HG03135 (cell line): Measurements from ENCODE around the gene UROC1.

ENCODE experiments used
- ATAC-seq: cut with Tn5 transposase; IDR thresholded peaks from one replicate; pipeline ENCODE4 v1.9.1; 2021; ENCODE audit warnings: mild to moderate bottlenecking, moderate library complexity; ENCODE audit not compliant: unreplicated experiment

The UROC1 gene

GRCh38 chr3:126517291-126517951, at the start of gene UROC1:
UROC1 (minus strand) TSS chr3:126517773; CDS start chr3:126517719, 54 bp downstream.
- no peak for ATAC-seq

DNA sequence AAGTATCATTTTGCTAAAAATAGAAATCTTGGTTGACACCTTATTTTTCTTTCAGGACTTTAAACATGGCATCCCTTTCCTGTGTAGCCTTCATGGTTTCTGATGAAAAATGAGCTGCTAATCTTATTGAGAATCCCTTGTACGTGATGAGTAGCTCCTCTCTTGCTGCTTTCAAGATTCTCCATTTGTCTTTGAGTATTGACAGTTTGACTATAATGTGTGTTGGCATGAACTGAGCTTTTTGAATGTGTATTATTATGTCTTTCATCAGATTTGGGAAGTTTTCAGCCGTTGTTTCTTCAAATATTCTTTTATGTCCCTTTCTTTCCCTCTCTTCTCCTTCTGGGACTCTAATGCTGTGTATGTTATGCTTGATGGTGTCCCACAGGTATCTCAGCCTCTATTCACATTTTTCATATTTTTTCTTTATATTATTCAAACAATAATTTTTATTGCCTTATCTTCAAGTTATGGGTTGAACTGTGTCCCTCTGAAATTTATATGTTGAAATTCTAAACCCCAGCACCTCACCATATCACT, 45.2 kb upstream of the UROC1 start:
- no peak for ATAC-seq

DNA sequence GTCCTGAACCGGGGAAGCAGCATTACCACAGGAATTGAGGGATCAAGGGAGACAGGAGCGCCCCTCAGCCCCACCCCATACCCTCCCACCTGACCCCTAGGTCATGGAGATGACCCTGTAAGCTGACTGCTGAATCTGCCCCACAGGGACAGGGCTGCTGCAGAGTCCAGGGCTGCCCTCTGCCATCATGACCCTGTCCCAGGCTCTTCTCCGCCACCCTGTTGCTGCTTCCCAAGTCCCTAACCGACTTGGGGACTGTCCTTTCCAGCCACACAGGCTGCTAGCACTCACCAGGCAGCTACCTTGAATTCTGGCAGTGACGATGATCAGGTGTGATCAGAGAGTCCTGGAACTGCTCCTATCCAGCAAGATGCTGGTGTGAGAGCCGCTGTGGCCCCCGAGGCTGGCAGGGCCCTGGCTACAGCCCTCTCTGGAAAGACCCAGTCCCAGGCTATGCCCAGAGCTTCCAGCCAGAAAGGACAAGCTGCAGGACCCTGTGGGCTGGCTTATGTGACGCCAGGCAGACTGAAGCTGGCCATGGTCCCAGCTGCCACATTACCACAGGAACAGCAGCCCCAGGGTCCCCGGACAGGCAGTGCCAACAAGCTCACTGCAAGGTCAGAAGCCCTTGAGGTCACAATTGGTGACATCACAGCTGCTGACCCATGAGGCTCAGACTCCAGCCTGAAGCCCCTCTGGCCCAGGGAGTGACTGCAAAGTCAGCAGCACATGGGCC, 40.9 kb upstream of the UROC1 start, which contains the start of gene C3orf22:
Gene C3orf22, minus strand, starts transcription at position 597 of the 736 bp plus-strand sequence. CDS start 5,542 bp downstream, outside the sequence.
- ATAC-seq: no peak

DNA sequence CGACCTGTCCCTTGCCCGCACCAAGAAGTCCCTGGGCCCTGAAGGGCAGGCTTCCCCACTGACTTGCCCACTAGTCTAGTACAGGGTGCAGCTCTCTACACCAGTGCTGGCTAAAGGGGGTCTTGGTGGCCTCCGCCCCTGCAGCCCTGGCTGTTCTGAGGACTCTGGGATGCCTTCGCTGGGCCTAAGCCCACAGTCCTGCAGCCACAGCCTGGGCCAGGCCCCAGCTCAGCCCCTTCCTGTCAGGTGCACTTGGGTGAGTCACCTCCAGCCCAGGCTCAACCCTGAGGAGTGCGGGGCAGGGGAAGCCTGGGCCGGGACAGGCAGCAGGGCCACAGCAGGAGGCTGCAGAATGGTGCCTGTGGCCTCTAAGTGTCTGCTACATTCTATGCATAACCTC, 40.2 kb upstream of the UROC1 start:
- no peak for ATAC-seq

DNA sequence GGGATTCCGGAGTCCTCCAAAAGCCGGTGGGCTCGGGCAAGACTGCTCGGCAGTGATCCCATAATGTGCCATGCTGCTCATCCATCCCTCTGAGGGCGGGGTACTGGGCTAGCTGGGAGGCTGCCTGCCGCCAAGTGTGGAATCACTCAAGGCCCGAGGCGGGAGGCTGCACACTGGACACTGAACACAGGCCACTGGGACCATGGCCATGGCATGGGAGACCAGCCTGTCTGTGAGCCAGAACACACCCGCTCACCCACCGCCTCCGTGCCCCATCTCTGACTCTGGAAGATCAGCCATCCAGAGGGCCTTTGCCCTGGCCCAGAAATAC, 39.8 kb upstream of the UROC1 start:
- no peak for ATAC-seq

DNA sequence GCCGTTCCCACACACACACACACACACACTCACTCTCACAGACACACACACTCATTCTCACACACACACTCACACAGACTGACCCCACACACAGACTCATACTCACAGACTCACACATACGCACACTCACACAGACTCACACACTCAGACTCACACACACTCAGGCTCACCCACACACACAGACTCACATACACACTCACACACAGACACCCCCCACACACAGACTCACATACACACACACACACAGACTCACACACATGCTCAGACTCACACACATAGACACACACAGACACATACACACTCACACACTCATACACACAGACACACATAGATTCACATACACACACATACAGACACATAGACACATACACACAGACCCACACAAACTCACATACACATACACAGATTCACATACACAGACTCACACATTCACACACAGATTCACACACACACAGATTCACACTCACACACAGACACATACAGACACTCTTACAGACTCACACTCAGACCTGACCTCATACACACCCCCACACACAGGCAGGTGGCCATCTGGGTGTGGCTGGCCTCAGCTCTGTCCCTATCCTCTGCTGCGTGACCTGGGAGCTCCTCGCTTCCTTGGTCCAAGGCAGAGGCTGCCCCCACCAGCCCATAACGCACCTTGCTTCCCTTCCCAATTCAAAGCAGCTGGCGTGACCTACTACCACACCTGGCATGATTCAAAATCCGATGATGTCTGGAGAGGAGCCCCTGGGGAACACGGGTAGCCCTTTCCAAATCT, 39.3 kb upstream of the UROC1 start:
- no peak for ATAC-seq

DNA sequence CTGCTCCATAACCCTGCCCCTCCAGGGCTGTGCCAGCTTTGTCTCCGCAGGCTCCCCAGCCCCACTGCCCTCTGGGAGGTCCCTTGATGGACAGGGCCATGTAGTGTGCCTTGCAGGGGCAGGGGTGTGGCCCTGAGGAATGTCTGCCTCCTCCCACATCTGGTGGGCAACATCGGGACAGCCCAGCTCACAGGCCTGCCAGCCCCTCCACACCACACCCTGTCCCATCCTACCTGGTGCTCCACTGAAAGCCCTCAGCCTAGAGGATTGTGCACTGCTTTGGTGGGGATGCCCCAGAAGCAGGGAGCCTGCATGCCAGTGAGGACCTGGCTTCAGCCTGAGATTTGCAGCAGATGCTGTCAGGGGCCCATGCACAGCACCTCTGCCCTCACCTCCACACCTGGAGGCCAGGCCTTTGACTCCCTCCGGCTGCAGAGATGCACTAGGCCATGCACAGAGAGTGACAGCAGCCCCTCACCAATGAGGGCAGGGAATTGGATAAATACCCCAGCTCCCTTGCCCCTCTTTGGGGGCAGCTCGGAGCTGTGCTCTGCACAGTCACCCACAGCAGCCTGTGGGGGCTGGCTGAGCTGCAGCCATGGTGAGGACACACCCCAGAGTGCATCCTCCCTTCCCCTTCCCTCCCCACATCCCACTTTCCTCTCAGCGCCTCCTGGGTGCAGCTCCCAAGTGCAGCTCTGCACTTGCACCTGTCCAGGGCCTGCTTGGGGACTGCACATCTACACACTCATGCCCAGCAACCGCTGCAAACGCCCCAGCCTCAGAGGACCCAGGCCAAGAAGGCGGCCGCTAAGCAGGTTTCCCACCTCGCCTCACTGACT, 38.4 kb upstream of the UROC1 start:
- no peak for ATAC-seq

DNA sequence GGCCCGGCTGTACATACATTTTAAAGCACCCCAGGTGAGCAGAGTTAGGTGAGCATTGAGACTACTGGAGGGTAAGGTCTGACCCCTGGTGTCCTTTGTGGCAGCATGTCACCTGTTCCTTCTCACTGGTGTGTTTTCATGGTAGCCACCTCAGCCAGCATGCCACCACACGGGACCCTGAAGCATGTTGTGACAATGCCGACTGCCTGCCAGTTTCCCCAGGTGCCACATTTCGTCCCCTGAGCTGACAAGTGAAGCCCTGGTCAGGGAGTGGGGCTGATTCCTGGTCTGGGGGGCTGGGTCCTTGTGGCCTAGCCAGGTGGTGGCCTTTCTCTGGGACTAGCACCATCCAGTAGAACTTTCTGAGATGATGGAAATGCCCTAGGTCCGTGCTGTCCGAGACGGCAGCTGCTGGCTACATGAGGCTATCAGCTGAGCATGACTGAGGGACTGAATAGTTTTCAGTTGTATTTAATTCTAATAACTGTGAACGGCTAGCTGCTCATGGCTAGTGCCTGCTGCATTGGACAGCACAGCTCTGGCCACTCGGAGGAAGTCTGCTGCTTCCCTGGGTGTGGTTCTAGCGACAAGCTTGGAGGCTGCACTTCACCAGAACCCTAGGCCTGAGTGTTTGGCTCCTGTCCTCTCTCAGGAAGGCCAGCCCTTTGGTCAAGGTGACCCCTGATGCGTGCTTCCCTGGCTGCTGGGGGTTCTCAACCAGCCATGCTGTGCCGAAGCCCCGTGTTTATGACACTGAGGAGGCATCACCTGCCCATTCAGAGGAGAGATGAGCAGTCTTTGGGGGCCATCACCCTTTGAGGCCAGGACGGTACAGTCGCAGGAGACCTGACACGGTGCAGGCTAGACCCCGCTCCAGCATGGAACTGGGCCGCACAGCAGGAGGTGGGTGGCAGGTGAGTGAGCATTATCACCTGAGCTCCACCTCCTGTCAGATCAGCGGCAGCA, 37.3 kb upstream of the UROC1 start:
- ATAC-seq: no peak

DNA sequence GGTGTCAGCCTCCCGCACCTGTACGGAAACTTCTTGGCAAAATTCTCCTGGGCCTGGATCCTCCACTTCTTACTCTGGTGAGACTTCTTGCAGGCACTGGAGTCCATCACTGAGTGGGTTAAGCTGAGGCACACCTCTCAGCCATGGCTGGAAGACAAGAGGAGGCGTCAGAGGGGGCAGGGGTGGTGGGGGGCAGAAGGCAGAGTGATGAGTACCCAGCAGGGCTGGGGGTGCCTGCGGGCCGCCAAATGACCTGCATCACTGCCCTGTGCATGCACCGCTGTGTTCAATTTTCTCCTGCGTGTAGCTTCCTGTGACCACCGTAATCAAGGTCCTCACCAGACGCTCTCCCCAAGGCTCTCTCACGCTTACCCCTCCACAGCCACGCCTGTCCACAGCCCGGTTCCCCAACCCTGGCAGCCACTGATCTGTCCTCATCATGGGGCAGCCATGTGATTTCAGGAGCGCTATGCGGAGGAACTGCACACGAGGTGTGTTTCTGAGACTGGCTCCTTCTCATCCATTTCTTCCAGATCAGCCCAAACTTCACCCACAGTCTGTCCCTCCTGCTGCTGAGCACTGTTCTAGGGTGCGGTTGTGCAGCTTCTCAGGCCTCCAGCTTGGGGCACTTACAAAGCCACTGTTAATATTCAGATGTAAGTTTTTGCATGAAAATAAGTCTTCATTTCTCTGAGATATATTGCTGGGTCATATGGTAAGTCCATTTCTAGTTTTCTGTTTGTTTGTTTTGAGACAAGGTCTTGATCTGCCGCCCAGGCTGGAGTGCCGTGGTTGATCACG, 35.9 kb upstream of the UROC1 start:
- ATAC-seq: no peak

GRCh38 chr3:126552688-126553283, 35.2 kb upstream of the UROC1 start:
- no peak for ATAC-seq

DNA sequence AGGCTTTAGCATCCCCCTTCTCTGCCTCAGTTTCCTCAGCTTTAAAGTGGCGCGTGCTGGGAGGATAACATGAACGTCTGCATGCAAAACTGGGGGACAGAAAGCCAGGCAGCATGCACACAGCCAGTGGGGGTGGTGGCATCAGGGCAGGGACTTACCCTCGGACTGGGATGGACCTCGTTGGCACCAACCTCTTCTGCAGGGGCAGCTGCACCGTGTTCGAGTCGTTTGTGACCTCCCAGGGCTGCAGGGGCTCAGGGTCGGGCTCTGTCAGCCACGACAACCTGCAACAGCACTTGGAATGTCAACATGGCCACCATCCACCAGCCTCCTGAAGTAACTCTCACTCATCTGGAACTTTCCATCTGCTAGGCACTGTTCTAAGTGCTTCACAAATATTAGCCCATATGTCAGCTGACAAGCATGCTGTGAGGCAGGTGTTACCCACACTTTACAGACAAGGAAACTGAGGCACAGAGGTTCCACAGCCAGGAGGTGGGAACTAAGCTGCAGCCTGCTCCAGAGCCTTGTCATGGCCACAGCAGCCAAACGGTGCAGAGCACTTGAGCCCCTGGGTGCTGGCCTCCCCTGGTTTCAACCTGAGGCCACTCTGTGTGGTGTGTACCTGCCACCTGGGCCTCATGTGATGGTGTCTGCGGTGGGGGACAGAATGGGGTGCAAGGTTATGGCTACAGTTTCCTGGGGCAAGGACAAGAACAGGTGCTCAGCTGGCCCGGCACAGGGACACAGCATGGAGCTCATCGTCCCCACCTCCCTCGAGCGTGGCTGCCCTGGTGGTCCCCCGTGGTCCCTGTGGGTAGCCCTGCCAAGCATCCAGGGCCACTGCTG, 34.5 kb upstream of the UROC1 start:
- ATAC-seq: no peak

GRCh38 chr3:126551121-126551838, 33.7 kb upstream of the UROC1 start:
- ATAC-seq: no peak

- no peak for ATAC-seq
These were observed 33.0 kb upstream of the UROC1 start for GRCh38 chr3:126550488-126551051.

DNA sequence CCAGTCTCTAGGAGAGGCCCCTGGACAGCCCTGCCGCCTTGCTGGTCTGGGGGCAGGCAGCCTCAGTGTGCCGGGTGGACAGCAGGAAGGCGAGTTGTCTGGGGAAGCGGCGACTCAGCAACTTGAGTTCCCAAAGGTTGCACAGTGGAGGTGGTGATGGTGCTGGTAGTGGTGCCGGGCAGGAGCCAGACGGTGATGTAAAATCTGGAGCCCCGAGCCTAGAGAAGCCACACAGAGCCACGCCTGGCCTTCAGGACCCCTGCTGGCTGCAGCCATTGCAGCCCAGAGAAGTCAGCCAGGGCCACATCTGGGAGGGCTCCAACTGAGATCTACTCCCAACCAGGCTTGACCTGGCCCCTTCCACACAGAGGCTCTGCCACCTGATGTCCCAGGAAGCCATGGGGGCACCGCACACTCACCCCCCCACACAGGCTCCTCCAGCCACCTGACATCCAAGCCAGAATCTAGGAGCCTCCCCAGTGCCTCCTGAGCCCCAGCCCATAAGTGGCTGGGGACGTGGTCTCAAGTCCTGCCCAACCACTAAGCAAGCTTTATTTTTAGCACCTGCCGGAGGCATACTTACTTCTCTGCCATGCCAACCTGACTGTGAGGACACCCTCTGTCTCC, 32.4 kb upstream of the UROC1 start:
- ATAC-seq: no peak

- no peak for ATAC-seq
These were observed 31.2 kb upstream of the UROC1 start for GRCh38 chr3:126548556-126549466.
